Adrenal gland (tissue), 12 donors: ENCODE measurements around the gene INPP5A. TPM values are rescaled to one million over a fixed set of nuclear protein-coding genes. Genes with fewer than 3 reads are reported as not detected.

ENCODE experiments used
- DNase-seq, 7 donors: peaks; one replicate each; pipeline ENCODE4 v3.0.0-alpha.2; 2019 to 2020
- H3K27ac ChIP-seq, 5 donors: fragments of 200-600 bp; sonication (generic) in 4 of 5; 1 replicate in 3 of 5; 2 replicates in 2 of 5; pipeline versions ENCODE4 v1.5.1 to v1.8.0; 2016 to 2020; ENCODE audit warnings: mild to moderate bottlenecking in 1 of 5
- H3K27me3 ChIP-seq: fragments of 200-600 bp; 2 replicates; pipeline ENCODE4 v1.8.0; 2021
- H3K36me3 ChIP-seq, 2 donors: fragments of 200-600 bp; replicated peaks in 1 of 2; 1 replicate in 1 of 2; 2 replicates in 1 of 2; pipeline versions ENCODE4 v1.5.1 to v1.8.0; 2018 to 2022
- H3K4me1 ChIP-seq, 2 donors: fragments of 200-600 bp; replicated peaks in 1 of 2; 1 replicate in 1 of 2; 2 replicates in 1 of 2; pipeline versions ENCODE4 v1.5.1 to v1.8.0; 2018 to 2021
- H3K4me3 ChIP-seq, 4 donors: fragments of 200-600 bp; sonication (generic) in 3 of 4; one replicate each; pipeline ENCODE4 v1.5.1; 2016 to 2018
- H3K9me3 ChIP-seq, 3 donors: fragments of 200-600 bp; sonication (generic) in 1 of 3; replicated peaks in 1 of 3; 1 replicate in 2 of 3; 2 replicates in 1 of 3; pipeline versions ENCODE4 v1.5.1 to v1.8.0; 2016 to 2021
- POLR2A ChIP-seq, 2 donors: fragments of 450-650 bp; IDR thresholded peaks; one replicate each; pipeline ENCODE4 v1.6.1; 2017; ENCODE audit warnings: antibody characterized with exemption in 2 of 2, mild to moderate bottlenecking in 2 of 2, moderate library complexity in 1 of 2
- WGBS, 4 donors: extraction: QIAGEN DNeasy Blood & Tissue Kit in 2 of 4; methylation state at CpG; one replicate each; pipeline versions ENCODE4 v1.1.5 to v1.1.7; 2013 to 2017; 5-methylcytosine and 5-hydroxymethylcytosine counted together
- intact Hi-C, 2 donors: fragments of 100-400 bp; cut with DNase I; formaldehyde crosslinking; loops; one replicate each; pipeline versions ENCODE4 v1.14.1 to v1.15.0; 2022 to 2023
- polyA plus RNA-seq, 3 donors: library from polyadenylated mRNA; stranded (reverse); fragments of 200-250 nt in 2 of 3; fragments of 350-450 nt in 1 of 3; fragmentation: Illumina TruSeq in 1 of 3; extraction: RNeasy Lipid Tissue Mini Kit (QIAGEN cat#74804) in 1 of 3; gene quantifications; one replicate each; pipeline ENCODE4 v1.2.3, GENCODE V29; 2013 to 2014
- total RNA-seq, 9 donors: library from RNA; depleted of rRNA in 4 of 9; stranded (reverse); fragments of >200 nt in 4 of 9; fragments of 120-200 nt in 1 of 9; fragmentation: NEBNext Ultra II Directional in 1 of 9; extraction: Animal tissue kit (Norgen Biotek cat#: 25700) in 1 of 9; gene quantifications; one replicate each; pipeline versions ENCODE4 v1.1.0 to v1.2.4, GENCODE V29; 2013 to 2023
- TF ChIP-seq, protein P1 (sequence below), 6 experiments: fragments of 450-650 bp in 4 of 6; fragments of 200-600 bp in 2 of 6; sonication (generic) in 1 of 6; IDR thresholded peaks; 1 replicate in 5 of 6; 2 replicates in 1 of 6; pipeline versions ENCODE4 v1.5.1 to v1.8.0; 2016 to 2021; ENCODE audit warnings: antibody characterized with exemption in 6 of 6, mild to moderate bottlenecking in 2 of 6, moderate library complexity in 1 of 6
- donor health status: healthy with polysubstance abuse.
- donor health status: Bipolar disorder and iron deficiency.
- donor health status: DM: yes; HTN: yes; CAD: no.
- donor health status: DM: no; HTN: no; CAD: no.
- donor health status: DM: no; HTN: no; CAD: no.
- donor health status: DM: yes; HTN: yes; CAD: no.

INPP5A gene
- total and polyA plus RNA-seq, 12 donors = 13.5 to 62.9 (median 37.5) TPM

GRCh38 chr10:132811891-132812481, 274.4 kb downstream of the INPP5A start:
- no peak for DNase-seq

GRCh38 chr10:132812520-132812919, 274.9 kb downstream of the INPP5A start:
- H3K27ac ChIP-seq = no peak overlapping the region
- H3K4me3 ChIP-seq = no peak overlapping the region
- H3K27me3 ChIP-seq = no peaks in the 10 kb centered on the region
- no peaks in the 10 kb centered on the region for H3K4me1 ChIP-seq
- no peaks in the 10 kb centered on the region for H3K36me3 ChIP-seq
- WGBS, 4 donors = 63 to 94% (median 76%) methylated on average over 8 to 11 of the region's 11 CpGs
- intact Hi-C loops = no loop called here
- H3K9me3 ChIP-seq = no peaks in the 10 kb centered on the region
- no peak for DNase-seq
- TF ChIP-seq POLR2A (IDR thresholded peaks at IDR 0.05) = no peak
- TF ChIP-seq, protein P1, sequence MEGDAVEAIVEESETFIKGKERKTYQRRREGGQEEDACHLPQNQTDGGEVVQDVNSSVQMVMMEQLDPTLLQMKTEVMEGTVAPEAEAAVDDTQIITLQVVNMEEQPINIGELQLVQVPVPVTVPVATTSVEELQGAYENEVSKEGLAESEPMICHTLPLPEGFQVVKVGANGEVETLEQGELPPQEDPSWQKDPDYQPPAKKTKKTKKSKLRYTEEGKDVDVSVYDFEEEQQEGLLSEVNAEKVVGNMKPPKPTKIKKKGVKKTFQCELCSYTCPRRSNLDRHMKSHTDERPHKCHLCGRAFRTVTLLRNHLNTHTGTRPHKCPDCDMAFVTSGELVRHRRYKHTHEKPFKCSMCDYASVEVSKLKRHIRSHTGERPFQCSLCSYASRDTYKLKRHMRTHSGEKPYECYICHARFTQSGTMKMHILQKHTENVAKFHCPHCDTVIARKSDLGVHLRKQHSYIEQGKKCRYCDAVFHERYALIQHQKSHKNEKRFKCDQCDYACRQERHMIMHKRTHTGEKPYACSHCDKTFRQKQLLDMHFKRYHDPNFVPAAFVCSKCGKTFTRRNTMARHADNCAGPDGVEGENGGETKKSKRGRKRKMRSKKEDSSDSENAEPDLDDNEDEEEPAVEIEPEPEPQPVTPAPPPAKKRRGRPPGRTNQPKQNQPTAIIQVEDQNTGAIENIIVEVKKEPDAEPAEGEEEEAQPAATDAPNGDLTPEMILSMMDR (IDR thresholded peaks at IDR 0.05) = no peak

More at GRCh38 chr10:132811891-132812481, 274.4 kb downstream of the INPP5A start:
- intact Hi-C loops = no loop called here
- Histone ChIP-seq H3K36me3 (no peaks in the 10 kb centered on the region), H3K9me3 (no peaks in the 10 kb centered on the region), H3K4me3 (no peak overlapping the region), H3K4me1 (no peaks in the 10 kb centered on the region), H3K27ac (no peak overlapping the region), H3K27me3 (no peaks in the 10 kb centered on the region)
- WGBS, 4 donors = 73 to 84% (median 78%) methylated on average over 9 to 26 of the region's 26 CpGs
- TF ChIP-seq POLR2A (IDR thresholded peaks at IDR 0.05) = no peak
- TF ChIP-seq, protein P1 (IDR thresholded peaks at IDR 0.05) = no peak

DNA sequence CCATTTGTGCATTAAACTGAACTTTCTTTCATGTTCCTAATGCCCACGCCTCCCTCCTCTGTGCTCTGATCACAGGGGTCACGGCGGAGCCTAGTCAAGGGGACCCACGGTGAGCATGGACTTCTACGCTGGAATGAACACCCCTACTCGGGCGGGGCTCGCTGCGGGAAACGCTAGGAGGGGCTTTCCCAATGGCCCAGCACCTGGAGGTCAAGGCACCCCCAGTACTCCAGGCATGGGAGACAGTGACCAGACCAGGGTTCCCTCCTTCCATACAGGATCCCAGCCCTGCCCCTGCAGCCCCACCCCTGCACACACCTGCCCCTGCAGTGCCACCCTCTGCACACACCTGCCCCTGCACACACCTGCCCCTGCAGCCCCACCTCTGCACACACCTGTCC, 275.4 kb downstream of the INPP5A start:
- 76 to 89% (median 82%) methylated on average over 10 of the region's 10 CpGs for WGBS, 4 donors
- no peak for DNase-seq
- no peaks in the 10 kb centered on the region for H3K4me1 ChIP-seq

DNA sequence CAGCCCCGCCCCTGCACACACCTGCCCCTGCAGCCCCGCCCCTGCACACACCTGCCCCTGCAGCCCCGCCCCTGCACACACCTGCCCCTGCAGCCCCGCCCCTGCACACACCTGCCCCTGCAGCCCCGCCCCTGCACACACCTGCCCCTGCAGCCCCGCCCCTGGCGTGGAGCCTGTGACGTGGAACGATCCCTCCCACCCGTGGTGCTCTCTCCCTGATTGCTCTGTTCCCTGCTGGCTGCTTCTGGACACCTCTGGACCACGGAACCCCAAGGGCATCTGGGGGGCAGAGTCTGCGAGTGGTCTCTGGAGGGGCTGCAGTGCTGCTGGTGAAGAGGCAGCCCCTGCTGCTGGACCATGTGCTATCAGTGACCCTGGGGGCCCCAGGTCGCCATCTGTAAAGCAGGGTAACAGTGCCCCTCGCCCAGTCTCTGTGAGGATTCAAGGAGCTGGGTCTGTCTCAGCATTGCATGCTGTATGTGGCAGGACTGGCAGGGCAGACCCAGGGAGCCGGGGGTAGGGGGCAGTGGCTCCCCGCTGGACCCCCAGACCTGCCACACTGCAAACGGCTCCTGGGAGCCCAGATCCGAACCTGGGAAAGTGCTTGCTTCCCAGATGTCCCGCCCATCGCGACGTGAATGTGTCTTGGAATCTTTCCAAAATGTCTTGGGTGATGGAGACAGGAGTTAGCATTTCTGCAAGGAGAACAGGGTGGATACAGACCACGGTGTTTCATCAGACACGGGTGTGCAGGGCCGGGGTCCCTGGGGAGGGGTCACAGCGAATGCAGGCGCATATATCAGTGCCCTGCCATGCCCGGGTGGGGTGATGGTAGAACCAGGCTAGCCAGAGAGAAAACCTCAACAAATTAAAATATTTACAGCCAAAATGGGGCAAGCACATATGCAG, 276.2 kb downstream of the INPP5A start:
- 38 to 65% (median 62%) methylated on average over 6 to 25 of the region's 28 CpGs for WGBS, 4 donors
- intact Hi-C loops = no loop called here

More for the DNA sequence above, 275.4 kb downstream of the INPP5A start:
- H3K36me3 ChIP-seq = no peaks in the 10 kb centered on the region
- TF ChIP-seq, protein P1 (IDR thresholded peaks at IDR 0.05) = no peak
- no peak for TF ChIP-seq POLR2A (IDR thresholded peaks at IDR 0.05)
- H3K27me3 ChIP-seq = peaks cover 4% of the 10 kb centered on the region
- intact Hi-C loops = no loop called here
- no peaks in the 10 kb centered on the region for H3K9me3 ChIP-seq
- H3K4me3 ChIP-seq = no peak overlapping the region
- no peak overlapping the region for H3K27ac ChIP-seq

More for the DNA sequence above, 276.2 kb downstream of the INPP5A start:
- no peaks in the 10 kb centered on the region for H3K36me3 ChIP-seq
- H3K4me3 ChIP-seq = no peak overlapping the region
- no peak for DNase-seq
- peaks cover 6% of the 10 kb centered on the region for H3K27me3 ChIP-seq
- no peaks in the 10 kb centered on the region for H3K4me1 ChIP-seq
- H3K9me3 ChIP-seq = no peaks in the 10 kb centered on the region
- no peak for TF ChIP-seq POLR2A (IDR thresholded peaks at IDR 0.05)
- TF ChIP-seq, protein P1 (IDR thresholded peaks at IDR 0.05) = no peak
- no peak overlapping the region for H3K27ac ChIP-seq
